B cell (primary cell): Measurements from ENCODE around the gene CNST.

Experiments
- EZH2 ChIP-seq: IDR thresholded peaks from 2 replicates; pipeline ENCODE4 v1.6.1; 2012; ENCODE audit warnings: borderline replicate concordance, low read depth, mild to moderate bottlenecking, moderate library complexity, low read length; ENCODE audit not compliant: insufficient read depth, poor library complexity, severe bottlenecking
- TF ChIP-seq, protein P1 (sequence below): fragments of 200-600 bp; IDR thresholded peaks from one replicate; pipeline ENCODE4 v1.8.0; 2022; ENCODE audit warnings: antibody characterized with exemption, mild to moderate bottlenecking

DNA sequence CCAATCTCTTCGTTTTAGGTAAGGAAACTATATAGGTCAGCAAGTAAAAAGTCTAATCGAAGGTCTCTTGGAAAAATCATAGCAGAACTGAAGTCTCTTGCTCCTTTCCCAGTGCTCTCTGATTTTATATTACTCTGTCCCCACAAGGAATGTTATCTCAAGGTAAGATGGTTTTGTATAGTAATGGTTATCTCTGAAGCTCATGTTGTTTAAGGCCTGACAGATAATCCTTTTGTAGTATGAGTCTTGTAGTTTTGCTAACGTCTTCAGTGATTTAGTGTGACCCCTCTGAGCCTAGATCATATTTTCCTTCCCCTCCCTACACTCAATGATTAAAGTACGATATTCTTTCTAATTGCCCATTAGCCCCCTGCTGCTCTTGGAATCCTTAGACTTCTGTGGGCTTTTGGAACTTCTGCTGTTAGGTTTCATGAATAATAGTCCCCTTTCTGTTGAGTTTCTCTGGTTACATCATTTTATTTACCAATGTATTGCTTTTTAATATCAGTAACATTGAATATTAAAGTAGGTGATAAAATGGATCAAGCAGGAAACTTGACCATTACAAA lies 52.1 kb downstream of the CNST start:
- TF ChIP-seq, protein P1, sequence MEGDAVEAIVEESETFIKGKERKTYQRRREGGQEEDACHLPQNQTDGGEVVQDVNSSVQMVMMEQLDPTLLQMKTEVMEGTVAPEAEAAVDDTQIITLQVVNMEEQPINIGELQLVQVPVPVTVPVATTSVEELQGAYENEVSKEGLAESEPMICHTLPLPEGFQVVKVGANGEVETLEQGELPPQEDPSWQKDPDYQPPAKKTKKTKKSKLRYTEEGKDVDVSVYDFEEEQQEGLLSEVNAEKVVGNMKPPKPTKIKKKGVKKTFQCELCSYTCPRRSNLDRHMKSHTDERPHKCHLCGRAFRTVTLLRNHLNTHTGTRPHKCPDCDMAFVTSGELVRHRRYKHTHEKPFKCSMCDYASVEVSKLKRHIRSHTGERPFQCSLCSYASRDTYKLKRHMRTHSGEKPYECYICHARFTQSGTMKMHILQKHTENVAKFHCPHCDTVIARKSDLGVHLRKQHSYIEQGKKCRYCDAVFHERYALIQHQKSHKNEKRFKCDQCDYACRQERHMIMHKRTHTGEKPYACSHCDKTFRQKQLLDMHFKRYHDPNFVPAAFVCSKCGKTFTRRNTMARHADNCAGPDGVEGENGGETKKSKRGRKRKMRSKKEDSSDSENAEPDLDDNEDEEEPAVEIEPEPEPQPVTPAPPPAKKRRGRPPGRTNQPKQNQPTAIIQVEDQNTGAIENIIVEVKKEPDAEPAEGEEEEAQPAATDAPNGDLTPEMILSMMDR = no peak
- no peak for TF ChIP-seq EZH2
